HG02571 (cell line): Measurements from ENCODE around the gene ZNF358.

ENCODE experiments used
- ATAC-seq: cut with Tn5 transposase; IDR thresholded peaks from one replicate; pipeline ENCODE4 v1.9.1; 2021; ENCODE audit warnings: mild to moderate bottlenecking, moderate library complexity; ENCODE audit not compliant: unreplicated experiment

ZNF358 gene

GRCh38 chr19:7519361-7520130 lies 3.6 kb downstream of the ZNF358 start:
- no peak for ATAC-seq

GRCh38 chr19:7520131-7521051 lies 4.5 kb downstream of the ZNF358 start:
- no peak for ATAC-seq

GRCh38 chr19:7521551-7522071 lies 5.7 kb downstream of the ZNF358 start:
- ATAC-seq: no peak

GRCh38 chr19:7522072-7522922 lies 6.4 kb downstream of the ZNF358 start, which contains the start of gene MCOLN1:
MCOLN1 (plus strand) TSS chr19:7522624; CDS start chr19:7522751, 127 bp downstream.
- peak; percentile 72 for ATAC-seq

- no peak for ATAC-seq
These were observed 7.2 kb downstream of the ZNF358 start for GRCh38 chr19:7522923-7523667.

GRCh38 chr19:7524523-7524922 lies 8.6 kb downstream of the ZNF358 start:
- no peak for ATAC-seq

- no peak for ATAC-seq
These were observed 9.3 kb downstream of the ZNF358 start for GRCh38 chr19:7524992-7525739.

GRCh38 chr19:7526059-7526929 lies 10.4 kb downstream of the ZNF358 start:
- no peak for ATAC-seq

GRCh38 chr19:7527516-7528191 lies 11.8 kb downstream of the ZNF358 start:
- ATAC-seq: no peak

GRCh38 chr19:7528192-7528519 lies 12.3 kb downstream of the ZNF358 start:
- no peak for ATAC-seq

- no peak for ATAC-seq
These were observed 12.8 kb downstream of the ZNF358 start for GRCh38 chr19:7528522-7529245.

- ATAC-seq: no peak
These were observed 13.3 kb downstream of the ZNF358 start for GRCh38 chr19:7529246-7529600.

- no peak for ATAC-seq
These were observed 13.9 kb downstream of the ZNF358 start for GRCh38 chr19:7529610-7530490.

GRCh38 chr19:7533281-7533885 lies 17.5 kb downstream of the ZNF358 start:
- no peak for ATAC-seq

GRCh38 chr19:7533925-7534480 lies 18.1 kb downstream of the ZNF358 start:
- no peak for ATAC-seq
